GM18526 (cell line): ENCODE results near the gene TOR1AIP2.
A peak's percentile ranks its signal among the peaks of the same experiment; 100 is the strongest.

Experiments used
- POLR2A ChIP-seq: IDR thresholded peaks from 3 replicates; pipeline ENCODE4 v1.6.1; 2011; ENCODE audit not compliant: insufficient read length; ENCODE audit errors: extremely low read depth

TOR1AIP2 gene

DNA sequence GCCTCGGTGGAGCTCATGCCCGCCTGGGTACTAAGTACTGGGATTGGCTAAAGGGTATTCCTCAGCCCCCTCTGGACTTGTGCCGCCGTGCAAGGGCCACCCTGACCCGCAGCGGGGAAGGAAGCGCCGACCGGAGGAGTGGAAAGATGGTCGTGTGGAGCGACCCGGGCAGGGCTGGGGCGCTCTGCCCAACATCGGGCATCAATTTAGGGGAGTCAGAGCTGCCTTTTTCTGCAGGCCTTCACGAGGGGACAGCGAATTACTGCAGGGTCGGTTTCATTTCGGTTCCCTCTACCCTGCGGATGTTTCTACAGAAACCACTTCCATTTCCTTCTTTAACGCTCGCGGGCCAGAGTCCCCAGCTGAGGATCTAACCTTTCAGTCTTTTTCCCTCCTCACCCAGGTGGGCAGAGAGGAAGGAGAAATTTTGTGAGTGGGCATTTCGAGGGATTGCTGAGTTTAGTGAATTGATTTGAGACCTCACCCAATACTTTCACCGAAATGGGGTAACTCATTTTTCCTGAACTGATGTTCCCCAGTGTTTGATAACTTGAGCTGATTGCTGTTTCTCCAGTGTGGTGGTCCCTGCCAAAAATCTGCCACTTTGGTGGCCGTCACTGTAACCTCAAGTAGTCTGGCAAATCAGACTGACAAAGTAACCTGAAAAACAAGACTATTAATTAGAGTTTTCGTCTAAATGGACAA lies 5.6 kb upstream of the TOR1AIP2 start:
- no peak for TF ChIP-seq POLR2A

DNA sequence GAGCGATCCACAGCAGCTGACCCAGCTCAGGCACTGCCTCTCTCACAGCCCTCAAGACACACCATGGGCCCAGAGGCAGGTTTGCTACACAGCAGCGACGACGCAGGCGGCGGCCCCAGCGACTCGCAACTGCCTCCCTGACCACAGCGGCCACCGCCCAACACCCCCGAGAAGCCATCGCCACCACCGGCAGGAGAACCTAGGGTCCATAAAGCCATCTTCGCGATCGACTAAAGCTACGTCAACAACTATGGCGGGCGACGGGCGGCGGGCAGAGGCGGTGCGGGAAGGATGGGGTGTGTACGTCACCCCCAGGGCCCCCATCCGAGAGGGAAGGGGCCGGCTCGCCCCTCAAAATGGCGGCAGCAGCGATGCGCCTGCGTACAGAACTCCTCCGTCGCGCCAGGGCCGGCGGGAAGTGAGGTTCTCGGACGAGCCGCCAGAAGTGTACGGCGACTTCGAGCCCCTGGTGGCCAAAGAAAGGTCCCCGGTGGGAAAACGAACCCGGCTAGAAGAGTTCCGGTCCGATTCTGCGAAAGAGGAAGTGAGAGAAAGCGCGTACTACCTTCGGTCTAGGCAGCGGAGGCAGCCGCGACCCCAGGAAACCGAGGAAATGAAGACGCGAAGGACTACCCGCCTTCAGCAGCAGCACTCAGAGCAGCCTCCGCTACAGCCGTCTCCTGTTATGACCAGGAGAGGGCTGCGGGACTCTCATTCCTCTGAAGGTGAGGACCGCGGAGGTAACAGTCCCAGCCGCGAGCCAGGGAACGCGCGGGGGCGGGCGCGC lies 4.8 kb upstream of the TOR1AIP2 start, which contains the start of gene TOR1AIP1:
Gene TOR1AIP1, plus strand, starts transcription at position 33 of the 787 bp plus-strand sequence. Its CDS starts 218 bp downstream, at position 251.
- peak; percentile 74 for TF ChIP-seq POLR2A

GRCh38 chr1:179881642-179882252 lies 4.1 kb upstream of the TOR1AIP2 start:
- no peak for TF ChIP-seq POLR2A

DNA sequence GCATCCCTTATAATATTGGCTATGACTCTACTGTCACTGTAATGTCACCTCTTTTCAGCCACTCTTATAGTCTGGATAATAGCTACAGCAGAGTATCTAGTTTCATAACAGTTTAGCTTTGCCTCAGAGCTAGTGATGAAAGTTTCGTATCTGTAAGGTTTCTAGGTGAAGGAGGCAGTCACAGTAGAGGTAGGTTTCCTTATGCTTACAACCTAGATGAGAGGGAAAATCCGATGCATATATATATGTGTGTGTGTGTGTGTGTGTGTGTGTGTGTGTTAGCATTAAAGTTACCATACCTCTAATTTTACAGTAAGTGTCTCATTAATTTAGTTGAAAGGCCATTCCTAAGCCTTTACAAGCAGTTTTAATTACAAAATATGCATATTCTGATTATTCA lies 2.2 kb upstream of the TOR1AIP2 start:
- no peak for TF ChIP-seq POLR2A

DNA sequence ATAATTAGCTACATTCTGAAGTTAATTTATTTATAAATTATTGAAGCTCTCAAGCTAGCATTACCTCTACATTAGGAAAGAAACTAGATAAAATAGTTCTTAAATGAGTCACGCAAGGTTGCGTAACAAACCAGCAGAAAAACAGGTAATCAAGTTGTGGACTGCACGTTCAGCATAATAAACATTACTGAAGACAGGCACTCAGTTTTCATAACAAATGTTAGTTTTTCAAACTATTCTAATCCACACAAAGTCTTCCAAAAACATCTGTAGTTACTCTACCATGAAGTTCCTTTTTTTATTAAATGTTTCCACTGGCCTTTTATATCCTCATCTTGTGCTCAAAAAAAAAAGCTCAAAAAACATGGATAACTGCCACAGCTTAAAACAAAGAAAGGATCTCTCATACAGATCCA lies 1.3 kb downstream of the TOR1AIP2 start:
- TF ChIP-seq POLR2A = no peak

GRCh38 chr1:179875596-179876299 lies 1.9 kb downstream of the TOR1AIP2 start:
- TF ChIP-seq POLR2A = no peak

- no peak for TF ChIP-seq POLR2A
These were observed 4.2 kb downstream of the TOR1AIP2 start for GRCh38 chr1:179873438-179873851.

DNA sequence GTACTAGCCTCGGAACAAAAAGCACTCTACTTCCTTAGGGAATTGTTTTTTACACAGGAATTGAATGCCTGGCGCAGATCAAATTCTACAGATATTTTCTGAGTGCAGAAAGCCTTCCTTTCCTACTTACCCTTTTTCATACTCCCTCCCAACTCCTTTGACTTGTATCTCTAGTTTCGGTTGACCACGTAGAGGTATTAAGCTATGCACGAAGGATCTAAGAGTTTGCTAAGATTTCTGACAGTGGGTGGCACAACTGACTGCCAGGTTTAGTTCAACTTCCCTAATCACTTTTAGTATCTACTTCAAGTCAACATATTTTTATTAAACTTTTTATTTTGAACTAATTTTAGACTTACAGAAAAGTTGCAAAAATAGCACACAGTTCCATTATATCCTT lies 5.0 kb downstream of the TOR1AIP2 start:
- no peak for TF ChIP-seq POLR2A

- no peak for TF ChIP-seq POLR2A
These were observed 5.7 kb downstream of the TOR1AIP2 start for GRCh38 chr1:179871940-179872339.

GRCh38 chr1:179870870-179871269 lies 6.7 kb downstream of the TOR1AIP2 start:
- TF ChIP-seq POLR2A = no peak

DNA sequence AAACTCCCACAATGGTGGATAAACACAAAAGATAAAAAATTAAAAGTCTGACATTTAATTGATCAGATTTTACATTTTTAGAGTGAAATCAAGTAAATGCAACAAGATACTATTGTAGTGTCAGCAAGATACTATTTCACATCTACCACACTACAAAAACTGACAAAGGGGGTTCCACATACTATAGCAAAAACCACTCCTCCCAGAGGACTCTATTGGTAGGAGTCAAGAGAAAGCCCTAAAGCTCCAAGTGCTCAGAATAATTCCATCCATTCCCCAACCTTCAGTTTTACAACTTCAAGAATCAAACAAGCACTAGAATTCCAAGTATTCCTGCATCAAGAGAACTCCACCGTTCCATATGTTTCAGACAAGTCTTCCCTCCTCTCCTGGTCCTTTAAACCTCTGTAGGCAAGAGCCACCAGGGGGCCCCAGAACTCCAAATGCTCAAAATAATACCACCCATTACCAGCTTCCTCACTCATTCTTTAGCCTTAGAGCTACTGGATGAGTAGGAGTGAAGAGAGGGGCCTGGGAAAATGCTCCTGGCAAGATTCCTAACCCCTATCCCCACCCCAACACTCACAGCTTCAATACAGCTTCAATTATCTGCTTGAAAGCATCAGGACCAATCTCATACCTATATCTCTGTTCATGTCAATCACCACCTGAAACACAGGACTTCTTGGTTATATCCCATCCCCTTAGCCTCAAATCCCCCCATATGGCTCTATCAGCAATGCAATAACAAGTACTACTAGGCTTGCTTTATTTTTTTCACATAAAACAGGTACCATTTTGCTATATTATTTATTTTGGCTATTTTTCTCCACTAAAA lies 9.9 kb downstream of the TOR1AIP2 start:
- TF ChIP-seq POLR2A = no peak

DNA sequence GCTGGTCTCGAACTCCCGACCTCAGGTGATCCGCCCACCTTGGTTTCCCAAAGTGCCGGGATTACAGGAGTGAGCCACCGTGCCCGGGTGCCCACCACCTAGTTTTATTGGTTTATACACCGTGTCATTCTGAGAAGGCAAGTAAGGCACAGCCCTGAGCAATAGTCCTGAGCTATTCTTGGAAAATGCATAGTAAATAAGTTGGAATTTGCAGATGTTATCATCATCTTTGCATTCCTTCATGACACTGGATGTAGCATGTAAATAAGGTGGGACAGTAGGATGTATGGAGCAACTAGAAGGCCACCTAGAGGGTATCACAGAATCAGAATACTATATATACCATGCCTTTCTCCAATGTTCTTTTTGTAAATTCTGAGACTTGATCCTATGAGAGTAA lies 11.0 kb downstream of the TOR1AIP2 start:
- no peak for TF ChIP-seq POLR2A

- TF ChIP-seq POLR2A = no peak
These were observed 12.2 kb downstream of the TOR1AIP2 start for GRCh38 chr1:179865377-179865776.

- TF ChIP-seq POLR2A = no peak
These were observed 17.0 kb downstream of the TOR1AIP2 start for GRCh38 chr1:179860652-179861051.

GRCh38 chr1:179857009-179857408 lies 20.6 kb downstream of the TOR1AIP2 start:
- TF ChIP-seq POLR2A = no peak

DNA sequence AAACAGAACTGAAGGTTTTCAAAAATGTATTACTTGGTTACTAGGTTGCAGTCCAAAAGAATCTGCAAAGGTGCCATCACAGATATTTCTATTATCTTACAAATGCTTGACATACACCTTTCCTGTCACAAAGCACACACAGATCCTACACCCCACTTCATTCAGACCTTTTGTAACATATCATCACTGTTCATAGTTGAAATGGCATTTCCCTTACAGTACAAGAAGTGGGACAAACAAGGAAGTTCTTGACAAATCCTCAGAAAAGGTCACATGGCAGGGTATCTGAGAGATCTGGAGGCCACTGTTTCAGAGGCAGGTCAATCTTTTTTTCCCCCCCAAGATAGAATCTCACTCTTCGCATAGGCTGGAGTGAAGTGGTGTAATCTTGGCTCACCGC lies 21.3 kb downstream of the TOR1AIP2 start:
- no peak for TF ChIP-seq POLR2A
